Thyroid gland (tissue), 4 donors: ENCODE results near the gene C9orf43. TPM values are rescaled to one million over a fixed set of nuclear protein-coding genes. Genes with fewer than 3 reads are reported as not detected.
A peak's percentile ranks its signal among the peaks of the same experiment; 100 is the strongest.

Experiments used
- DNase-seq, 2 donors: peaks; one replicate each; pipeline ENCODE4 v3.0.0-alpha.2; 2019
- H3K27ac ChIP-seq, 3 donors: fragments of 200-600 bp; sonication (generic); 1 replicate in 2 of 3; 2 replicates in 1 of 3; pipeline ENCODE4 v1.5.1; 2016 to 2019; ENCODE audit warnings: mild to moderate bottlenecking in 1 of 3, moderate library complexity in 1 of 3
- H3K27me3 ChIP-seq: fragments of 200-600 bp; sonication (generic); one replicate; pipeline ENCODE4 v1.5.1; 2019
- H3K36me3 ChIP-seq, 2 donors: fragments of 200-600 bp; sonication (generic); one replicate each; pipeline ENCODE4 v1.5.1; 2016 to 2019
- H3K4me1 ChIP-seq, 2 donors: fragments of 200-600 bp; sonication (generic); one replicate each; pipeline ENCODE4 v1.5.1; 2017 to 2019
- H3K4me3 ChIP-seq, 3 donors: fragments of 200-600 bp; sonication (generic); replicated peaks in 1 of 3; 1 replicate in 2 of 3; 2 replicates in 1 of 3; pipeline ENCODE4 v1.5.1; 2016; ENCODE audit warnings: mild to moderate bottlenecking in 1 of 3
- H3K9me3 ChIP-seq: fragments of 200-600 bp; sonication (generic); one replicate; pipeline ENCODE4 v1.5.1; 2017
- POLR2A ChIP-seq, 2 donors: fragments of 450-650 bp; IDR thresholded peaks; one replicate each; pipeline ENCODE4 v1.6.1; 2017; ENCODE audit warnings: antibody characterized with exemption in 2 of 2, mild to moderate bottlenecking in 2 of 2, moderate library complexity in 1 of 2
- WGBS, 2 donors: methylation state at CpG; one replicate each; pipeline ENCODE4 v1.1.5; 2017; 5-methylcytosine and 5-hydroxymethylcytosine counted together
- intact Hi-C: fragments of 100-400 bp; cut with DNase I; formaldehyde crosslinking; loops from one replicate; pipeline ENCODE4 v1.15.1; 2023
- total RNA-seq, 4 donors: library from RNA; depleted of rRNA; stranded (reverse); fragments of >200 nt; gene quantifications; one replicate each; pipeline ENCODE4 v1.2.3, GENCODE V29; 2016
- TF ChIP-seq, protein P1 (sequence below), 6 experiments: fragments of 200-600 bp in 3 of 6; fragments of 450-650 bp in 3 of 6; sonication (generic) in 3 of 6; IDR thresholded peaks; one replicate each; pipeline ENCODE4 v1.5.1; 2016 to 2019; ENCODE audit warnings: antibody characterized with exemption in 6 of 6, mild to moderate bottlenecking in 2 of 6, inconsistent platforms in 1 of 6, moderate library complexity in 1 of 6

The C9orf43 gene
- total RNA-seq, 4 donors from 2014 or later = 0.39 to 2.5 (median 0.84) TPM

DNA sequence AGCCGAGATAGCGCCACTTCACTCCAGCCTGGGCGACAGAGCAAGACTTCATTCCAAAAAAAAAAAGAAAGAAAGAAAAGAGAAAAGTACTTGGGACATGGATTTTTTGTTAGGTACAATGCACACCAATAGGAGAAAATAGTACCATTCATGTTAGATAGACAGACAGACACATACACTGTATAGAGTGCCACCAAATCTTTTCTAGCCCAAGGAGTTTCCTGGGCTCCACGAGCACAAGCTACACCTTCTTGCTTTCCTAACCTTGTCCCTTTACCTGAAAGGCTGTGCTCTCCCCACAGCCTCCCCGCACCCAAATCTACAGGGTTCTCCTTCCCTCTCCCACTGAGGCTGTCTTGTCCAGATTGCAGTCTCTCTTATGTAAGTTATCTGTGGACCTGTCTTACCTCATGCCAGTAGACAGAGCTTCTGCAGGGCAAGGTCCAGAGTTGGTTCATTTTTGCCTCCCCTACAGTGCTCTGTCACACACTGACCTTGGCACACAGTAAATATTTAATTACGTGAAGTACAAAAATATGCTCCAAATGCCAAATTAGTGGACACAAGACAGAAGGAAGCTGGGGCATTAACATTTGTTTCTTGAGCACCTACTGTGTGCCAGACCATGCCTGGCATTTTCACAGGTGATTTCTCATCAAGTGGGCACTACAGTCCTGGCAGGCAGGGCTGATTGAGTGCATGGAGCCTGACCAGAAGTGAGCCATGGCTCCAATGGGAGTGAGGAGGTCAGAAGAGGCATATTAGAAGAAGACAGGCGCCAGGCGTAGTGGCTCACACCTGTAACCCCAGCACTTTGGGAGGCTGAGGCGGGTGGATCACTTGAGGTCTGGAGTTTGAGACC is 15.3 kb upstream of the C9orf43 start:
- no peaks in the 10 kb centered on the region for H3K27me3 ChIP-seq
- H3K4me1 ChIP-seq = peaks cover 9 to 24% of the 10 kb centered on the region in 2 donors
- no peak overlapping the region for H3K27ac ChIP-seq
- no peak for TF ChIP-seq POLR2A (IDR thresholded peaks at IDR 0.05)
- TF ChIP-seq, protein P1, sequence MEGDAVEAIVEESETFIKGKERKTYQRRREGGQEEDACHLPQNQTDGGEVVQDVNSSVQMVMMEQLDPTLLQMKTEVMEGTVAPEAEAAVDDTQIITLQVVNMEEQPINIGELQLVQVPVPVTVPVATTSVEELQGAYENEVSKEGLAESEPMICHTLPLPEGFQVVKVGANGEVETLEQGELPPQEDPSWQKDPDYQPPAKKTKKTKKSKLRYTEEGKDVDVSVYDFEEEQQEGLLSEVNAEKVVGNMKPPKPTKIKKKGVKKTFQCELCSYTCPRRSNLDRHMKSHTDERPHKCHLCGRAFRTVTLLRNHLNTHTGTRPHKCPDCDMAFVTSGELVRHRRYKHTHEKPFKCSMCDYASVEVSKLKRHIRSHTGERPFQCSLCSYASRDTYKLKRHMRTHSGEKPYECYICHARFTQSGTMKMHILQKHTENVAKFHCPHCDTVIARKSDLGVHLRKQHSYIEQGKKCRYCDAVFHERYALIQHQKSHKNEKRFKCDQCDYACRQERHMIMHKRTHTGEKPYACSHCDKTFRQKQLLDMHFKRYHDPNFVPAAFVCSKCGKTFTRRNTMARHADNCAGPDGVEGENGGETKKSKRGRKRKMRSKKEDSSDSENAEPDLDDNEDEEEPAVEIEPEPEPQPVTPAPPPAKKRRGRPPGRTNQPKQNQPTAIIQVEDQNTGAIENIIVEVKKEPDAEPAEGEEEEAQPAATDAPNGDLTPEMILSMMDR (IDR thresholded peaks at IDR 0.05) = no peak
- peak in 1 of 2 donors; percentile 17 for DNase-seq
- no peak overlapping the region for H3K4me3 ChIP-seq
- intact Hi-C loops = no loop called here
- WGBS, 2 donors = 96% methylated on average over 9 of the region's 9 CpGs
- no peaks in the 10 kb centered on the region for H3K9me3 ChIP-seq
- peaks cover 14 to 17% of the 10 kb centered on the region in 2 donors for H3K36me3 ChIP-seq

DNA sequence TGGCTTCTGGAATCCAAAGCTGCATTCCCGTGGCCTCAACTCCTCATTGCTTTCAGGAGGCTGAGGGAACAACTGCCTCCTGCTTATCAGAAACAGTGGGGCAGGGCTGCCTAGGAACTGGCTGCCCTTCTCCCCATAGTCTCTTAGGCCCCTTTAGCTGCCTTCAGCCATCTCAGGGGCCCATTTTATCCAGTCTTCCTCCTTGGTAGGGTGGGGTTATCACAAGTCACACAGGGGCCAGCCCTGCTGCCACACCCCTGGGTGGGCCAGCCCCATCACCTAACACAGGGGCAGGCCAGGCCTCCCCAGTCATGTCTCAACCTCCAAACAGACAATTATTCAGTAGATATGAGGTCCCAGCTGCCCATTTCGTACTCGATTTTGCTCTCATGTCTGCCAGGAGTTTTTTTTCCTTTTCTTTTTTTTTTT is 13.3 kb upstream of the C9orf43 start:
- no peak for DNase-seq
- TF ChIP-seq, protein P1 (IDR thresholded peaks at IDR 0.05) = no peak
- TF ChIP-seq POLR2A (IDR thresholded peaks at IDR 0.05) = no peak
- H3K27me3 ChIP-seq = no peaks in the 10 kb centered on the region
- peak overlapping the region in 1 of 3 donors; percentile 38 for H3K27ac ChIP-seq
- H3K36me3 ChIP-seq = no peaks in the 10 kb centered on the region
- peaks cover 13 to 35% of the 10 kb centered on the region in 2 donors for H3K4me1 ChIP-seq
- no peaks in the 10 kb centered on the region for H3K9me3 ChIP-seq
- WGBS, 2 donors = 87% methylated on average over 3 of the region's 3 CpGs
- intact Hi-C loops = no loop called here
- H3K4me3 ChIP-seq = no peak overlapping the region

DNA sequence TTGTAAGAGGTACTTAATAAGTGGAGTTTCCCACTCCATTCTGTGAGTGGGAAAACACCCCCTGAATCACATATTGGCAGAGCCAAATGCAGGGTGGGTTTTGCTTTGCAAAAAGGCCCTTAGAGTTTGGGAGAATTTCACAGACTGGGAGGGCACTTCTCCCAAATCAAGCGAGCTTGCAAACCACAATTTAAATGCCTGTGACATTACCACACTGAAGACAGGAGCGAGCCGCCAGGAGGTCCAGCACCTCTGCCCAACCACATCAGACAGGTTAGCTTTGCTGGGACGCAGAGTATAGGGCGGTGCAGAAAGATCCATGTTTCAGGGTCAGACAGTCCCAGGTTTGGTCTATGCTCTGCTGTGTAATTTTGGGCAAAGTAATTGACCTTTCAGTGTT is 11.8 kb upstream of the C9orf43 start:
- TF ChIP-seq POLR2A (IDR thresholded peaks at IDR 0.05) = no peak
- TF ChIP-seq, protein P1 (IDR thresholded peaks at IDR 0.05) = no peak
- WGBS, 2 donors = 92 to 95% methylated on average over 5 of the region's 5 CpGs
- Histone ChIP-seq H3K4me3 (no peak overlapping the region), H3K36me3 (no peaks in the 10 kb centered on the region), H3K27me3 (no peaks in the 10 kb centered on the region), H3K4me1 (peaks cover 13 to 35% of the 10 kb centered on the region in 2 donors), H3K9me3 (no peaks in the 10 kb centered on the region), H3K27ac (peak overlapping the region in 1 of 3 donors; percentile 38)
- intact Hi-C loops = no loop called here
- DNase-seq = no peak

DNA sequence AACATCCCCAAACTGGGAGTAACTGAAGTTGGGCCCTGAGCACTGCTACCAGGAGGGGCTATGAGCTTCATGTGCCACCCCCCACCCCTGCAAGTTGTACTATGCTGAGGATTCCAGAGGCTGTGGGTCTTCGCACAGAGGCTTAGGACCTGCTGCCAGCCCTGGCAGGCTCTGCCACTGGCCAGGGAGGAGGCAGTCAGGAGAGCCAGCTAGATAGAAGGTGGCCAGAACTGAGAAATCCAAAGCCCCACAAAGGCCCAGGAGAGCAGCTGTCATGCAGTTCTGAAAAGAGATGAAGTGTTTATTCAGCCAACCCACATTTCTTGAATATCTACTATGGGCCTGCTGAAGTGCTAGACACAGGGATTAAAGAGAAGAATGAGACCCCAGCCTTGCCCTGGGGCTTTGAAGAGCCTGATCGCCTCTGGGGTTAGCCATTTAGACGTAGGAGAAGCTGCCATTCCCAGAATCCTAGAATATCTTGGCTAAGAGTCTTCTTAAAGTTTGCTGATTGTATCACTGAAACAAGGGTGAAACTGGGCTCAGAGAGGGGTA is 10.8 kb upstream of the C9orf43 start:
- H3K36me3 ChIP-seq = no peaks in the 10 kb centered on the region
- no peaks in the 10 kb centered on the region for H3K9me3 ChIP-seq
- no peak overlapping the region for H3K4me3 ChIP-seq
- no peak for DNase-seq
- H3K27ac ChIP-seq = no peak overlapping the region
- no peaks in the 10 kb centered on the region for H3K27me3 ChIP-seq
- WGBS, 2 donors = 69 to 92% methylated on average over 3 of the region's 3 CpGs
- TF ChIP-seq, protein P1 (IDR thresholded peaks at IDR 0.05) = no peak
- no peak for TF ChIP-seq POLR2A (IDR thresholded peaks at IDR 0.05)
- H3K4me1 ChIP-seq = peaks cover 13 to 35% of the 10 kb centered on the region in 2 donors
- intact Hi-C loops = no loop called here
